ENCODE data around the gene CEPT1. TPM values are rescaled to one million over a fixed set of nuclear protein-coding genes. Genes with fewer than 3 reads are reported as not detected.

The CEPT1 gene
- total RNA-seq, 1 donor from 2014 or later, result 24.2 TPM

GRCh38 chr1:111175349-111175748, 35.3 kb downstream of the CEPT1 start:
- H3K9me3 Mint-ChIP-seq (ENCODE audit: low read depth), result no peaks in the 10 kb centered on the region
- H3K4me1 Mint-ChIP-seq (ENCODE audit: low read depth), result no peaks in the 10 kb centered on the region
- DNase-seq (ENCODE audit: low spot score), result no peak
- no peaks in the 10 kb centered on the region for H3K27me3 Mint-ChIP-seq (ENCODE audit: low read depth)
- peaks cover 14% of the 10 kb centered on the region for H3K36me3 Mint-ChIP-seq (ENCODE audit: low read depth)
- H3K4me3 Mint-ChIP-seq (ENCODE audit: unreplicated experiment), result no peak overlapping the region
- H3K27ac Mint-ChIP-seq (ENCODE audit: unreplicated experiment), result no peak overlapping the region
- no peak for TF ChIP-seq CTCF (IDR thresholded peaks at IDR 0.05)

- Mint-ChIP-seq H3K27ac (ENCODE audit: unreplicated experiment) (no peak overlapping the region), H3K4me3 (ENCODE audit: unreplicated experiment) (no peak overlapping the region), H3K27me3 (ENCODE audit: low read depth) (no peaks in the 10 kb centered on the region), H3K9me3 (ENCODE audit: low read depth) (no peaks in the 10 kb centered on the region), H3K36me3 (ENCODE audit: low read depth) (peaks cover 15% of the 10 kb centered on the region), H3K4me1 (ENCODE audit: low read depth) (no peaks in the 10 kb centered on the region)
- no peak for DNase-seq (ENCODE audit: low spot score)
- no peak for TF ChIP-seq CTCF (IDR thresholded peaks at IDR 0.05)
These were observed 36.7 kb downstream of the CEPT1 start for GRCh38 chr1:111176678-111177077.

- Mint-ChIP-seq H3K27ac (ENCODE audit: unreplicated experiment) (no peak overlapping the region), H3K4me1 (ENCODE audit: low read depth) (no peaks in the 10 kb centered on the region), H3K4me3 (ENCODE audit: unreplicated experiment) (no peak overlapping the region), H3K9me3 (ENCODE audit: low read depth) (no peaks in the 10 kb centered on the region), H3K27me3 (ENCODE audit: low read depth) (no peaks in the 10 kb centered on the region), H3K36me3 (ENCODE audit: low read depth) (peaks cover 21% of the 10 kb centered on the region)
- no peak for TF ChIP-seq CTCF (IDR thresholded peaks at IDR 0.05)
- DNase-seq (ENCODE audit: low spot score), result no peak
These were observed 40.0 kb downstream of the CEPT1 start for GRCh38 chr1:111179968-111180533.

GRCh38 chr1:111182052-111182451, 42.0 kb downstream of the CEPT1 start:
- DNase-seq (ENCODE audit: low spot score), result no peak
- H3K27ac Mint-ChIP-seq (ENCODE audit: unreplicated experiment), result no peak overlapping the region
- peaks cover 29% of the 10 kb centered on the region for H3K36me3 Mint-ChIP-seq (ENCODE audit: low read depth)
- H3K4me1 Mint-ChIP-seq (ENCODE audit: low read depth), result no peaks in the 10 kb centered on the region
- no peak overlapping the region for H3K4me3 Mint-ChIP-seq (ENCODE audit: unreplicated experiment)
- H3K27me3 Mint-ChIP-seq (ENCODE audit: low read depth), result no peaks in the 10 kb centered on the region
- no peak for TF ChIP-seq CTCF (IDR thresholded peaks at IDR 0.05)
- H3K9me3 Mint-ChIP-seq (ENCODE audit: low read depth), result no peaks in the 10 kb centered on the region

- no peak overlapping the region for H3K27ac Mint-ChIP-seq (ENCODE audit: unreplicated experiment)
- H3K27me3 Mint-ChIP-seq (ENCODE audit: low read depth), result no peaks in the 10 kb centered on the region
- H3K4me1 Mint-ChIP-seq (ENCODE audit: low read depth), result no peaks in the 10 kb centered on the region
- no peak for DNase-seq (ENCODE audit: low spot score)
- no peak for TF ChIP-seq CTCF (IDR thresholded peaks at IDR 0.05)
- no peaks in the 10 kb centered on the region for H3K9me3 Mint-ChIP-seq (ENCODE audit: low read depth)
- no peak overlapping the region for H3K4me3 Mint-ChIP-seq (ENCODE audit: unreplicated experiment)
- peaks cover 26% of the 10 kb centered on the region for H3K36me3 Mint-ChIP-seq (ENCODE audit: low read depth)
These were observed 43.5 kb downstream of the CEPT1 start for GRCh38 chr1:111183308-111184069.
